Measurements from ENCODE around the gene C10orf90. TPM values are rescaled to one million over a fixed set of nuclear protein-coding genes. Genes with fewer than 3 reads are reported as not detected.

The C10orf90 gene
- total and polyA plus RNA-seq, 2 of the 8 experiments (the other 6 are each of a cell fraction or from before 2014, with no cell fraction given), result 0.21 TPM; not detected in 1

- ChIA-PET CTCF (ENCODE audit: partially characterized antibody) (no interaction called here), POLR2A (ENCODE audit: partially characterized antibody) (interaction anchor here (0.8 kb wide), 1 partner anchor 9 kb away, joined by 3 read pairs; no protein-coding TSS in a partner anchor)
- no peak overlapping the region for H2BK5ac ChIP-seq (ENCODE audit: low read depth, low read length)
- H3K14ac ChIP-seq (ENCODE audit: insufficient read length), result no peak overlapping the region
- no peak overlapping the region for H4K91ac ChIP-seq (replicated peaks; ENCODE audit: insufficient read length, low read length)
- H4K20me1 ChIP-seq (replicated peaks in 1 of 2; ENCODE audit: control insufficient read depth in 1 of 2, insufficient read depth in 2 of 2, low read length in 2 of 2), result no peaks in the 10 kb centered on the region
- H3K9me3 ChIP-seq (ENCODE audit: insufficient read depth in 2 of 2, low read depth in 1 of 2, low read length in 1 of 2), result no peaks in the 10 kb centered on the region
- H2BK120ac ChIP-seq (replicated peaks; ENCODE audit: low read depth, low read length), result no peak overlapping the region
- no peaks in the 10 kb centered on the region for H3K79me2 ChIP-seq (ENCODE audit: control insufficient read depth in 1 of 2, insufficient read depth in 2 of 2, low read length in 2 of 2)
- no peaks in the 10 kb centered on the region for H3K36me3 ChIP-seq (ENCODE audit: control insufficient read depth in 2 of 4, insufficient read depth in 4 of 4, low read length in 3 of 4)
- WGBS, 2 experiments (ENCODE audit: extremely low coverage in 1 of 2, insufficient coverage in 1 of 2, insufficient read length in 1 of 2, insufficient replicate concordance in 2 of 2, low coverage in 1 of 2, low lambda C conversion rate in 2 of 2, missing lambda C conversion rate in 1 of 2), result 100% methylated on average over 3 of the region's 3 CpGs; no CpG with 5 or more reads in 1 of the 2 experiments
- DNase-seq (ENCODE audit: low read depth in 1 of 2, low spot score in 2 of 2) (no peak), FAIRE-seq (no peak)
- no peak overlapping the region for H3K23ac ChIP-seq (ENCODE audit: insufficient read length)
- H3K4me3 ChIP-seq (ENCODE audit: extremely low read depth in 1 of 4, insufficient read depth in 2 of 4, low read depth in 3 of 4, low read length in 4 of 4), result no peak overlapping the region
- H2BK20ac ChIP-seq (ENCODE audit: low read length), result no peak overlapping the region
- no peaks in the 10 kb centered on the region for H3K27me3 ChIP-seq (replicated peaks in 1 of 4; ENCODE audit: control insufficient read depth in 3 of 4, extremely low read depth in 1 of 4, insufficient read depth in 3 of 4, low read length in 3 of 4)
- no peak overlapping the region for H3K4ac ChIP-seq (replicated peaks; ENCODE audit: insufficient read length, low read depth, low read length)
- no peak overlapping the region for H3K27ac ChIP-seq (ENCODE audit: low read depth, low read length)
- H3K18ac ChIP-seq (ENCODE audit: extremely low read depth, low read length), result no peak overlapping the region
- no peaks in the 10 kb centered on the region for H3K23me2 ChIP-seq (ENCODE audit: low read depth, low read length)
- H2AFZ ChIP-seq (ENCODE audit: low read length), result no peak overlapping the region
- no peak overlapping the region for H3K56ac ChIP-seq (replicated peaks; ENCODE audit: insufficient read length, low read depth, low read length)
- no peaks in the 10 kb centered on the region for H3K79me1 ChIP-seq (ENCODE audit: low read depth, low read length)
- no peak overlapping the region for H4K8ac ChIP-seq (ENCODE audit: extremely low read depth, insufficient read depth, low read length)
- no peak overlapping the region for H3K4me2 ChIP-seq (ENCODE audit: insufficient read depth in 1 of 2, low read depth in 2 of 2, low read length in 2 of 2)
- no peaks in the 10 kb centered on the region for H3K4me1 ChIP-seq (replicated peaks in 1 of 4; ENCODE audit: control insufficient read depth in 3 of 4, insufficient read depth in 4 of 4, low read length in 3 of 4)
- H2BK15ac ChIP-seq (ENCODE audit: low read length), result no peak overlapping the region
- no peak overlapping the region for H2AK5ac ChIP-seq (ENCODE audit: low read depth, low read length)
- no peak overlapping the region for H4K5ac ChIP-seq (ENCODE audit: insufficient read length, low read depth, low read length)
- no peak overlapping the region for H2BK12ac ChIP-seq (ENCODE audit: low read depth, low read length)
- H3K9ac ChIP-seq (replicated peaks in 1 of 4; ENCODE audit: extremely low read depth in 1 of 4, low read depth in 3 of 4, low read length in 3 of 4), result no peak overlapping the region
- TF ChIP-seq, protein P1, sequence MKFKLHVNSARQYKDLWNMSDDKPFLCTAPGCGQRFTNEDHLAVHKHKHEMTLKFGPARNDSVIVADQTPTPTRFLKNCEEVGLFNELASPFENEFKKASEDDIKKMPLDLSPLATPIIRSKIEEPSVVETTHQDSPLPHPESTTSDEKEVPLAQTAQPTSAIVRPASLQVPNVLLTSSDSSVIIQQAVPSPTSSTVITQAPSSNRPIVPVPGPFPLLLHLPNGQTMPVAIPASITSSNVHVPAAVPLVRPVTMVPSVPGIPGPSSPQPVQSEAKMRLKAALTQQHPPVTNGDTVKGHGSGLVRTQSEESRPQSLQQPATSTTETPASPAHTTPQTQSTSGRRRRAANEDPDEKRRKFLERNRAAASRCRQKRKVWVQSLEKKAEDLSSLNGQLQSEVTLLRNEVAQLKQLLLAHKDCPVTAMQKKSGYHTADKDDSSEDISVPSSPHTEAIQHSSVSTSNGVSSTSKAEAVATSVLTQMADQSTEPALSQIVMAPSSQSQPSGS (IDR thresholded peaks at IDR 0.05; ENCODE audit: low read length), result no peak
- no peak for TF ChIP-seq TBP (IDR thresholded peaks at IDR 0.05; ENCODE audit: low read depth, low read length)
- no peak for TF ChIP-seq RNF2 (IDR thresholded peaks at IDR 0.05; ENCODE audit: borderline replicate concordance, low read depth, low read length, missing control alignments, poor library complexity, severe bottlenecking)
- no peak for TF ChIP-seq SRF (IDR thresholded peaks at IDR 0.05; ENCODE audit: low read depth, low read length)
- TF ChIP-seq NANOG (IDR thresholded peaks at IDR 0.05; ENCODE audit: insufficient read depth, low read depth, low read length, poor library complexity, severe bottlenecking), result no peak
- no peak for TF ChIP-seq CTBP2 (IDR thresholded peaks at IDR 0.05; ENCODE audit: borderline replicate concordance, insufficient read depth, insufficient read length, low read length)
- no peak for TF ChIP-seq MAFK (IDR thresholded peaks at IDR 0.05; ENCODE audit: low read depth, low read length)
- TF ChIP-seq FOSL1 (IDR thresholded peaks at IDR 0.05; ENCODE audit: insufficient read depth, low read depth, low read length), result no peak
These were observed 133.8 kb downstream of the C10orf90 start for GRCh38 chr10:126536656-126537055.

Measured in H1 (cell line).